HL-60 (cell line): ENCODE measurements around the gene ZNF543.
A peak's percentile ranks its signal among the peaks of the same experiment; 100 is the strongest.

Experiments
- DNase-seq, 2 experiments: peaks; one replicate each; pipeline ENCODE4 v3.0.0-alpha.2; 2010 to 2020; ENCODE audit warnings: low read depth in 1 of 2, low spot score in 1 of 2
- H3K27ac ChIP-seq: fragments of 250-450 bp; sonication (Bioruptor Pico); replicated peaks from 2 replicates; pipeline ENCODE4 v1.5.1; 2020; ENCODE audit warnings: mild to moderate bottlenecking, moderate library complexity
- H3K27me3 ChIP-seq: fragments of 250-450 bp; sonication (Bioruptor Pico); 2 replicates; pipeline ENCODE4 v1.5.1; 2021; ENCODE audit warnings: mild to moderate bottlenecking, moderate library complexity; ENCODE audit not compliant: insufficient read depth, poor library complexity, severe bottlenecking
- H3K4me3 ChIP-seq: replicated peaks from 2 replicates; pipeline ENCODE4 v1.5.1; 2011; ENCODE audit warnings: mild to moderate bottlenecking, control low read depth, low read length; ENCODE audit not compliant: insufficient read depth
- CTCF ChIP-seq: IDR thresholded peaks from one replicate; pipeline ENCODE4 v1.5.1; 2011; ENCODE audit warnings: low read length, control low read depth, inconsistent platforms; ENCODE audit not compliant: insufficient read depth
- GABPA ChIP-seq: IDR thresholded peaks from 2 replicates; pipeline ENCODE4 v1.6.1; 2012; ENCODE audit warnings: low read depth
- POLR2AphosphoS5 ChIP-seq: IDR thresholded peaks from 2 replicates; pipeline ENCODE4 v1.6.1; 2012; ENCODE audit warnings: low read depth
- REST ChIP-seq: IDR thresholded peaks from 2 replicates; pipeline ENCODE4 v1.6.1; 2012; ENCODE audit warnings: low read depth; ENCODE audit not compliant: insufficient replicate concordance
- SPI1 ChIP-seq: IDR thresholded peaks from 2 replicates; pipeline ENCODE4 v1.6.1; 2012; ENCODE audit warnings: low read depth, mild to moderate bottlenecking, borderline replicate concordance

The ZNF543 gene

GRCh38 chr19:57317503-57317902, 2.8 kb upstream of the ZNF543 start:
- no peak for TF ChIP-seq CTCF
- TF ChIP-seq POLR2AphosphoS5: no peak
- no peak for TF ChIP-seq SPI1
- no peak for TF ChIP-seq REST
- TF ChIP-seq GABPA: no peak
- Histone ChIP-seq H3K4me3 (no peak overlapping the region), H3K27ac (no peak overlapping the region), H3K27me3 (no peaks in the 10 kb centered on the region)
- no peak for DNase-seq

- DNase-seq: no peak
- Histone ChIP-seq H3K27ac (peak overlapping the region; percentile 92), H3K4me3 (peak overlapping the region; percentile 89), H3K27me3 (no peaks in the 10 kb centered on the region)
- TF ChIP-seq REST: no peak
- no peak for TF ChIP-seq GABPA
- TF ChIP-seq POLR2AphosphoS5: no peak
- TF ChIP-seq CTCF: no peak
- TF ChIP-seq SPI1: no peak
These were observed 448 bp upstream of the ZNF543 start for GRCh38 chr19:57319869-57320179.

- H3K27ac ChIP-seq: peak overlapping the region; percentile 92
- peak overlapping the region; percentile 89 for H3K4me3 ChIP-seq
- H3K27me3 ChIP-seq: no peaks in the 10 kb centered on the region
- DNase-seq: peak in 1 of 2 experiments; percentile 31
- TF ChIP-seq SPI1: peak; percentile 67; the same call in 1 of the 2 replicates
- TF ChIP-seq POLR2AphosphoS5: no peak
- no peak for TF ChIP-seq CTCF
These were observed 844 bp downstream of the ZNF543 start for GRCh38 chr19:57321116-57321515.

- no peak for TF ChIP-seq POLR2AphosphoS5
- TF ChIP-seq REST: no peak
- TF ChIP-seq CTCF: no peak
- TF ChIP-seq GABPA: no peak
- TF ChIP-seq SPI1: no peak
- Histone ChIP-seq H3K27me3 (no peaks in the 10 kb centered on the region), H3K27ac (no peak overlapping the region), H3K4me3 (peak overlapping the region; percentile 89)
- peak in 1 of 2 experiments; percentile 58 for DNase-seq
These were observed 1.5 kb downstream of the ZNF543 start for GRCh38 chr19:57321751-57322150.
